GM19397 (cell line): ENCODE measurements around the gene TMEM143.
"Not testable (repeated sequence)": the region's sequence is repeated elsewhere in the genome, so short reads cannot be mapped to it uniquely, and the experiment has no call there.

ENCODE experiments used
- ATAC-seq: cut with Tn5 transposase; IDR thresholded peaks from one replicate; pipeline ENCODE4 v1.9.1; 2021; ENCODE audit warnings: mild to moderate bottlenecking, moderate library complexity; ENCODE audit not compliant: unreplicated experiment

Gene TMEM143

GRCh38 chr19:48332351-48332661 lies 31.4 kb downstream of the TMEM143 start:
- no peak for ATAC-seq

DNA sequence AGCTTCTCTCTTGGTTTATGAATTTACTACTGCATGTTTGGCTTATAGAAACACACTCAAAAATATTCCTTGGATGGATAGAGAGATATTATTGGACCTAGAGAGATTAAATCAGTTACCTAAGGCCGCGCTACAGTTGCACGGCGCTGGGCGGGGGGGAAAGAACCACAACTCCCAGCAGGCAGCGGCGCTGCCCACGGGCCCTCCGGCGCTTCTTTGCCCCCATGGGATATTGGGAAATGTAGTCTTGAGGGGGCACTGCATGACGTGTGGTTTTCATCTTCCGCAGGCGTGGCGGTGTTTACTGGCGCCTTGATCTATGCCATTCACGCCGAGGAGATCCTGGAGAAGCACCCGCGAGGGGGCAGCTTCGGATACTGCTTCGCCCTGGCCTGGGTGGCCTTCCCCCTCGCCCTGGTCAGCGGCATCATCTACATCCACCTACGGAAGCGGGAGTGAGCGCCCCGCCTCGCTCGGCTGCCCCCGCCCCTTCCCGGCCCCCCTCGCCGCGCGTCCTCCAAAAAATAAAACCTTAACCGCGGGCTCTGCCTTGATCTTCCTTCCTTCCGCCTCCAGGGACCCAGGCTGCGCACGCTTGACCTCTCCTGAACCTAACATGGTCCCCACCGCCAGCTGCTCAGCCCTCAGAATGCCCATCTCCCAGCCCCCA lies 33.6 kb downstream of the TMEM143 start:
- ATAC-seq = peak; percentile 34

DNA sequence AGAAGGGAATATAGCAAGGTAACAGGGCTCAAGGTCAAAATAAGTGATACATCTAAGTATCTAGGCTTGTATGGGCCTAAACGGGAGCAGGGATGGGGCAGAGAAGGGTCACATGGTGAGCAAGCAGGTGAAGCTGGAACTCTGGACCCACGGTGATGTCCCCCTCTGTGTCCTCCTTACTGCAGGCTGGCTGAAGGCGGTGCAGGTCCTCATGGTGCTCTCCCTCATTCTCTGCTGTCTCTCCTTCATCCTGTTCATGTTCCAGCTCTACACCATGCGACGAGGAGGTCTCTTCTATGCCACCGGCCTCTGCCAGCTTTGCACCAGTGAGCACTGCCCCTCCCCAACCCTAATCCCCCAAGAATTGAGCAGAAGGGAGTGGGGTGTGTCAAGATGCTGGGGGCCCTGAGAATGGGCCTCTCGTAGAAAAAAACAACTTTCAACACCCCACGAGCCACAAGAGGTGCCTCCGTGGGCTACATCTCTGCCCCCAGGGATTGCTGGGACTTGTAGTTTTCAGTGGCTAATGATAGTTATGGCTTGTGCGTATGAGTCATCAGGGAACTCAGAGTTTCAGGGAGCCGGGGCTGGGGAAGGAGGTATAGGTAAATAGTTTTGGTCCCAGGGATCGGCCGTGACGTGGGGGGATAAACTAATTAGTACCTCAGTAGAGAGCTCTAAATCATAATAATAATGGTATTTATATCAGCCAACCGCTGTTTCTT lies 34.4 kb downstream of the TMEM143 start:
- ATAC-seq = no peak

DNA sequence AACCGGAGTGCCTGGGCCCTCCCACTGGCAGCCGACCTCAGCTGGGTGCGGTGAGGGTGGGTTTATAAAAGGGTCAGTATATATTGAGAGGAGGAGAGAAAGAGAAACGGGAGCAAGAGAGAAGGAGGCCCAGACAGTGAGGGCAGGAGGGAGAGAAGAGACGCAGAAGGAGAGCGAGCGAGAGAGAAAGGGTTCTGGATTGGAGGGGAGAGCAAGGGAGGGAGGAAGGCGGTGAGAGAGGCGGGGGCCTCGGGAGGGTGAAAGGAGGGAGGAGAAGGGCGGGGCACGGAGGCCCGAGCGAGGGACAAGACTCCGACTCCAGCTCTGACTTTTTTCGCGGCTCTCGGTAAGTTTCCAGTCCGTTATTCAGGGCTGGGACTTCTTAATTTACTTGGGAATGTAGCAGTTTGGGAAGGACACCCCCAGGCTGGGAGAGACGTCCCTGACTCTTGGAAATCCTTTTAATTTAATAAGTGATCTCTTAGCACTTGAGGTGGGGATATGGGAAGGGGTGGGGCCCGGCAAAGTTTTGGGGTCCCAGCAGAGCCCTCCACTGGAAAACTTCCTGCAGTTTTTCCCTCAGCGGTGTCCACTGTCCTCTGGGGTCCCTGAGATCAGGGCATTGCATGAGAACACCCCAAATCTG lies 38.4 kb downstream of the TMEM143 start, which contains the start of gene EMP3:
EMP3 (plus strand) TSS at position 288 of the 646 bp plus-strand sequence. CDS start 1,293 bp downstream, outside the sequence.
- no peak for ATAC-seq

DNA sequence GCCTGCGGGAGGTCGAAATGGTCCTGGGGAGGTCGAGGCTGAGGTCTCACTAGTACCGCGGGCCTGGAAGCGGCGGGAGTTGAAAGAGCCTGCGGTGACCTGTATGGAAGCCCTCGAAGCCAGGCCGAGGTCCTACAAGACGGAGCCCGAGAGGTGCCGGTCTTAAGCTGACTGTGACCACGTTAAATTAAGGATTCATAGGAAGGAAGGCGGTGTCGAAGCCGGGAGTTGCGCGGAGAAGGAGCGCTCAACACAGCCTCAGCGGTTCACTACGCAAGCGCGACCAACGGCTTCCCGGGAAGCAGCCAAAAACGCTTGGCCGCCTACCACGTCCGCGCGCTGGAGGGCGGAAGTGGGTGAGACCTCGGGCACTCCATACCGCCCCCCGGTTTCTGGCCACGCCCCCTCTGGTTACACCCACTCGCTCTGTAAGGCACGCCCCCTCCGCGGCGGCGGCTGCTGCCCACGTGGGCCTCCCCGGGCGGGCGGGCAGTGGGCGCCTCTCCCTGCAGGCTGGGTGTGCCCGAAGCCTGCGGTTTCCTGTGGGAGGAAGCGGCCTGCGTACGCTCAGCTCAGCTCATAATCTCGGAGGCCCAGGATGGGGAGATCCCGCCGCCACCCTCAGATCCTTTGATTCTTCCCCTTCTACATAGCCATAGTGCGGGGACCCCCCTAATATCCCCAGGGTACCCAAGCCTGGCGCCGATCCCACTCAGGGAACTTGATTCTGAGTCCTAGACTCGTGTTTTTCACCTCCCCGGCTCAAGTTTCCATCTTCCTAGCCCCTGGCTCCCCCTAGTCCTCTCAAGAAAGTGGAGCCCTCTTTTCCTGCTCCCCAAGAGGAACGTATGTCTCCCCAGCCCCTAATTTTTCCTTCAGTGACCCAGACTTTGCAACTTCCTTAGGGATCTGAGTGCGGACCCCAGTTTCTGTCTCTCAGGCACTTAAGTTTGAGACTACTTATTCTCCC lies 41.8 kb downstream of the TMEM143 start:
- peak; percentile 56 for ATAC-seq

DNA sequence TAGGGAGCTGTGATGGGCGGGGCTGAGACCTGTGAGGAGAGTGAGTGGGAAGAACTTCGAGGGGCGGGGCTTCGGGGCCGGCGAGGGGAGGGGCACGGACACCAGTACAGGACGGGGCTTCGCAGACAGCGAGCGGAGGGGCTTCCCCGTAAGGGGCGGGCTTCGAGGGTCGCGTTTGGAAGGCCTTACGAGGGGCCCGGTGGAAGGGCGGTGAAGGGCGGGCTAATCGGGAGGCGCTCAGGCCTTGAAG lies 42.4 kb downstream of the TMEM143 start:
- ATAC-seq = peak; percentile 53

DNA sequence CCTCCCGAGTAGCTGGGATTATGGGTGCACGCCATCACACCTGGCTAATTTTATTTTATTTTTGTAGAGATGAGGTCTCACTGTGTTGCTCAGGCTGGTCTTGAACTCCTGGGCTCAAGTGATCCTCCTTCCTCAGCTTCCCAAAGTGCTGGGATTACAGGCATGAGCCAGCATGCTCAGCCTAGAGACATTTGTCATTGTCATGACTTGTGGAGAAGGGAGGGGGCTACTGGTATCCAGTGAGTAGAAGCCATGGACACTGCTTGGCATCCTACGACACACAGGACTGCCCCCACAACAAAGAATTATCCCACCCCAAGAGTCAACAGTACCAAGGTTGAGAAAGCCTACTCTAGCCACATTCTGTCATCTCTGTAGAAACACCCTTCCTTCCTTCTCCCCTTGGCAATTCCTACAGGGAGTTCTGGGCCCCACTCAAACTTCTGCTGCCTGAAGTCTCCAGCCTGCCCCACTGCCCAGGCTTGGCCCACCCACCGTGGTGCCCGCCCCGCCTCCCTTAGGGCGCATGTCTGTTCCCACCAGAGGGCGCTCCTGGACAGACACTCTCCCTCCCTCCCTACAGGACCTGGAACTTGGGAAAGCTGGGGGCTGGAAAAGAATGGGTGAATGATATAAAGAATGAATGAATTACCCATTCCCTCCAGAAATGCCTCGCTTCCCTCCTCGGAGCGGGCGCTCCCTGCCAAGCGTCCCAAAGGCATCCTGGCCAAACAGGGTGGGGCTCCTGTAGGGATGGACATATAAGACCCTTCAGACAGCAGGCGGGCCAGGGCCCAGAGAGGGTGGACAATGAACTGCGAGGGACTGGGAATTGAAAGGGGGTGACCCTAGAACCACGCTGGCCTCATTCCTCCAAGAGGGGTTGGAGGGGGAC lies 43.8 kb downstream of the TMEM143 start:
- ATAC-seq = no peak

- ATAC-seq = no peak
These were observed 45.3 kb downstream of the TMEM143 start for GRCh38 chr19:48318286-48318987.

- not testable (repeated sequence) for ATAC-seq
These were observed 46.1 kb downstream of the TMEM143 start for GRCh38 chr19:48317708-48317960.

- no peak for ATAC-seq
These were observed 48.0 kb downstream of the TMEM143 start for GRCh38 chr19:48315712-48316111.

GRCh38 chr19:48311384-48311783 lies 52.4 kb downstream of the TMEM143 start:
- no peak for ATAC-seq

DNA sequence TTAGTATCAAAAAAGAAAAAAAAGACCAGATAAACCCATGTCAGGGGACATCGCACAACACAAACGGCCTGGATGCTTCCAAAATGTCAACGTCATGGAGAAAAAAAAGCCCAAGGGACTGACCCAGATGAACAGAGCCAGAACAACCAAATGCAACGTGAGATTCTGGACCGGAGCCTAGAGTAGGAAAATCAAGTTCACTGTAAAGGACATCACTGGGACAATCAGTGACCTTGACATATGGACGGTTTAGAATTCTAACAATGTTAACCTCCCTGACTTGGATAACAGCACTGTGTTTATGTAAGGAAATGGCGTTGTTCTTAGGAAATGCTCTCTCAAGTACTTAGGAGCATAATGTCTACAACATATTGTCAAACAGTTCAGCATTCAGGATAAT lies 53.5 kb downstream of the TMEM143 start:
- no peak for ATAC-seq

DNA sequence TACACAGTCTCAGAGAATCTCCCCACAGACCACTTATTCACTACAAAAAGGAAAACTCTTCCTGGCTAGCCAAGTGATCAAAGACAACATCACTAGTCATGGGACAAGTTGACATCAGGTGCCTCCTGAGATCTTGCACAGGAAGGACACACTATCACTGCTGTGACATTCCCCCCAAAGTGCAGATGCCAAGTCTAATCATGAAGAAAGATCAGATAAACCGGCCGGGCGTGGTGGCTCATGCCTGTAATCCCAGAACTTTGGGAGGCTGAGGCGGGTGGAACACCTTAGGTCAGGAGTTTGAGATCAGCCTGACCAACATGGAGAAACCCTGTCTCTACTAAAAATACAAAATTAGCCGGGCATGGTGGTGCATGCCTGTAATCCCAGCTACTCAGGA lies 54.0 kb downstream of the TMEM143 start:
- ATAC-seq = not testable (repeated sequence)

DNA sequence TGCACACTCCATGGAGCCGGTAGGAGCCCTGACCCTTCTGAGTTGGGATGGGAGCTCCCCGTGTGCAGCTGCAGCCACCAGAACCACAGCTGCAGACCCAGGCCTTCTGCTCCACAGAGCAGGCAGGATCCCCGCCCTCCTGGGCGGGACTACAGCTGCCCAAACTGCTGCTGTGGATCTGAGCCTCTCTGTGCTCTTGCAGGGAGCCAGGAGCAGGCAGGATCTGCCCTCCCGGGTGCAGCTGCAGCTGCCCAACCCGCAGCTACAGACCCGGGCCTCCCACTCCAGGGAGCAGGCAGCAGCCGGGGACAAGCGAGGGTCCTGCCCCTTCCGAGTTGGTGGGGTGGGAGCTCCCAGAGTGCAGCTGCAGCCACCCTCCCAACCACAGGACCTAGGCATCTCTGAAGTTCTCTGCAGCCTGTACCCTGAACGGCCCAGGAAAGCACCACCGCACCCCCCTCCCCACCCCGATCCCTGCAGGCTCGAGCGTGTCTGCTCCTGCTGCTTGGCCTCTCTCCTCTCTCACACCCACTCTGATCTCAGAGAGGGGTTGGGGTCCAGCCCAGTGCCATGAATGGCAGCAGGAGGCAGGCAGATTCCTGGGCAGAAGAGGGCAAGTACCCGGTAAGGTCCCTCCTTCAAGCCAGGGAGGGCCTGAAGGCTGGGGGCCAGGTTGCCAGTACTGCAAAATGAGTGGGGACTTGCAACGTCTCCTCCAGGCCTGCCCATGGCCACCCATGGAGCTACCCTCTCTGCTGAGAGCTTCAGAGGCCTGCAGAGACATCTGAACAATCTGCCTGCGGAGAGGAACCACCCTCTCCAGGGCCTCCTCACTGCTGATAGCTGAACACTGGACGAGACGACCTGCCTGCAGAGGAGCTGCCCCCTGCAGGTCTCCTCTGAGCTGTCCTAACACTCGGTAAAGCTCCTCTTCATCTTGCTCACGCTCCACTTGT lies 54.8 kb downstream of the TMEM143 start:
- no peak for ATAC-seq

DNA sequence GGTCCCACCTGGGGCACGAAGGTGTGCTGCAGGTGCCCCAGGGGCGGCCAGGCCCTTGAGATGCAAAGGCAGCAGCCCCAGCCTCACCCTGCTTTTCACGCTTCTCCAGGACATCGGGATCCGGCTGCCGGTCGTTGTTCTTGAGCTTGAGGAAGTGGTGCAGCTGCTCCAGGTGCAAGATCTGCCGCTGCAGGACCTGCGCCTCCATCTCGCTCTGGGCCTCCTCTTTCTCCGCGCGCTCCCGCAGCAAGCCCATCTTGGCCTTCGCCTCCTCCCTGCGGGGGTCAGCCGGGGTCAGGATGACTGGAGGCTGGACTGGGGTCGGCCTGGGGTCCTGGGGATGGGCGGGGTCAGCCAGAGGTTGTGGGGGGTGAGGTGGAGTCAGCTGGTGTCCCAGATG lies 59.9 kb downstream of the TMEM143 start:
- no peak for ATAC-seq

GRCh38 chr19:48303367-48303766 lies 60.4 kb downstream of the TMEM143 start:
- no peak for ATAC-seq

- no peak for ATAC-seq
These were observed 61.2 kb downstream of the TMEM143 start for GRCh38 chr19:48302600-48302959.

DNA sequence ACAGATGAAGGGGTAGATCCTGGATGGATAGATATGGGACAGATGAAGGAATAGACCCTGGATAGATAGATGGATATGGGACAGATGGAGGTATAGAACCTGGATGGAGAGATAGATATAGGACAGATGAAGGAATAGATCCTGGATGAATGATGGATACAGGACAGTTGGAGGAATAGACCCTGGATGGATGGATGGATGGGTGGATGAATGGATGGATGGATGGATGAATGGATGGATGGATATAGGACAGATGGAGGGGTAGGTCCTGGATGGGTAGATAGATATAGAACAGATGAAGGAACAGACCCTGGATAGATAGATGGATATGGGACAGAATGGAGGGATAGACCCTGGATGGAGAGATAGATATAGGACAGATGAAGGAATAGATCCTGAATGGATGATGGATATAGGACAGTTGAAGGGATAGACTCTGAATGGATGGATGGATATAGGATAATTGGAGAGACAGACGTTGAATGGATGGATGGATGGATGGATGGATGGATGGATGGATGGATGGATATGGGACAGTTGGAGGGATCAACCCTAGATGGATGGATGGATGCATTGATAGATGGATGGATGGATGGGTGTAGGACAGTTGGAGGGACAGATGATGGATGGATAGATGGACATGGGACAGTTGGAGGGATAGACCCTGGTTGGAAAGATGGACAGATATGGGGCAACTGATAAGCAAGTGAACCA lies 61.7 kb downstream of the TMEM143 start:
- no peak for ATAC-seq
